Hippocampal formation (tissue), 2 donors: ENCODE data around the gene BLM.

Experiments
- DNase-seq, 2 donors: peaks; one replicate each; lab custom pipeline; 2025; lab: John Stamatoyannopoulos, UW

The BLM gene

DNA sequence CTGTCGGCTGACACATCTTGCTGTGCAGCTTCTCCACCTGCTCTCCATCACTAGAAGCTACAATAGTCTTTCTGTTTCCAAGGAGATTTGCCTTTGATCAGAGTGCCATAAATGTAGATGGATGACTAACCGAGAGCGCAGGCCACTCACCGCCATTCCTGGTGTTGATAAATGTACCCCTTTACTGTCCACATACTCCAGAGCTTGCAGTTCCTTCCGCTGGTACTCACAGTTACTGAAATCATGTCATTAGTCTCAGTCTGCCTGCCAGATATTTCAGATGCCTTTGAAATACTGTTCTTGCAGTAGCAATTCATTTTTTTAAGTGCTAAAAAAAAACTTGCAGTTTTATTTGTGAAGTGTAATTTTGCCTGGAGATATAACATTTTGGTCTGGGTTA, 72.3 kb downstream of the BLM start:
- no peak for DNase-seq

DNA sequence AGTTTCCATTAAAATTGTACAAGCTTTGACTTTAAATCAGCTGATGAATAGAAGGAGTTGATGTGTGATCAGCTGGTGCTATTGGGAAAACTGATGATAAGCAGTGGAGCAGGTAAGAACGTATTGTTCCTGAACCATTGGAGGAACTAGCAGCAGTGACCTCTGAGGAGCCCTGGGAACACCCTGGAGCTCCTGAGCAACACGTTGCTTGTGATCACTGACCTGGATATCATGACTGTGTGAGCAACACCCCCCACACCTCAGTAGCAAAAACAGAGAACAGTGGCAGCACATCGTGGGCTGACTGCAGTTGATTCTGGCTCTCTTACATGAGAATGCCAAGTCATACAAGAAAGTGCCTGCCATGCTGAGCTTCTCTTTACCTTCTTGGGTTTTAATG, 72.9 kb downstream of the BLM start:
- DNase-seq, result no peak

DNA sequence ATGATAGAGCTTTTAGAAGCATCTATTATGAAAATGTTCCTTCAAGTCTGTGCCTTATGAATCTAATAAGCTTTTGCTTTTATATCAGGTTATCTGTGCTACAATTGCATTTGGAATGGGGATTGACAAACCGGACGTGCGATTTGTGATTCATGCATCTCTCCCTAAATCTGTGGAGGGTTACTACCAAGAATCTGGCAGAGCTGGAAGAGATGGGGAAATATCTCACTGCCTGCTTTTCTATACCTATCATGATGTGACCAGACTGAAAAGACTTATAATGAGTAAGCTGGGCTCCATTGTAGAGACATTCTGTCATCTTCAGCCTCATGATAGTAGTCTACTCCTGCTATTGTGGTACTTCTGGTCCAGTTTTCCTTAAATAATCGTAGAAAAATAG, 73.4 kb downstream of the BLM start:
- no peak for DNase-seq

DNA sequence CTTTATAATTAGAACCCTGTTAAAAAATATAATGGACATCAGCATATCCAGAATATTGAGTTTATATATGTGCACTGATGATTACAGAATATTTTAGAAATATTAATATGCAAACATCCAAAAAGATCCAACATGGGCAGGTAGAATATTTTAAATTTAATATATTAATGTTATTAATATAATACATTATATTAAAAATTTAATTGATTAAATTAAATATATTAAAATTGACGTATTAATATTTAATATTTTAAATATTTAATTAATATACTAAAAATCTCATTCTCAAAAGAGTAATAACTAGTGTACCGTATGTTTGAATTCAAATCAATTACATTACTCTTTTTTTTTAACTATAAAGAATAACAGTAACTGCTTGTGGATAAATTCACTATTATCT, 77.4 kb downstream of the BLM start:
- DNase-seq, result no peak

DNA sequence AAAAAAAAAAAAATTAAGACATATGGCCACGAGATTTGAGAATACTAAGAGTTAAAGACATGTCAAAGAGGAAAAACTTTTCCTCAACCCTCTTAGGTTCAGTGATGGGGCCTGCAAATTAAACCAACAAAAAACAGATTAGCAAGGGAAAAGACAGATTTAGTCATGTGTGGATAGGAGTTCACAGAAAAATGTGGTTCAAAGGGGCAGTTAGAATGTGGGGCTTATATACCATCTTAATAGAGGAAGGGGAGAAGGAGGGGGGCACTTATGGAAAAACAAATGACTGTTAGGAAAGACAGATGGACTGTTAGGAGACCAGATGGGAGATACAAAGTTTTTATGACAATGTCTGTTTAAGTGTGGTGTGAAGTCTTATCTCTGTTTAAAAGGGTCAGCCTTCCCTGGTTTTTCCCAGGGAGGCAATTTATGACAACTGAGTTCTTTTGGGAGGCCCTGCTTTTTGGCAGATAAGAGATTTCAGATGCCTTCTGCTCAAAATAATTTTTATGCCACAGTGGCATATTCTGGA, 82.6 kb downstream of the BLM start:
- DNase-seq, result no peak

DNA sequence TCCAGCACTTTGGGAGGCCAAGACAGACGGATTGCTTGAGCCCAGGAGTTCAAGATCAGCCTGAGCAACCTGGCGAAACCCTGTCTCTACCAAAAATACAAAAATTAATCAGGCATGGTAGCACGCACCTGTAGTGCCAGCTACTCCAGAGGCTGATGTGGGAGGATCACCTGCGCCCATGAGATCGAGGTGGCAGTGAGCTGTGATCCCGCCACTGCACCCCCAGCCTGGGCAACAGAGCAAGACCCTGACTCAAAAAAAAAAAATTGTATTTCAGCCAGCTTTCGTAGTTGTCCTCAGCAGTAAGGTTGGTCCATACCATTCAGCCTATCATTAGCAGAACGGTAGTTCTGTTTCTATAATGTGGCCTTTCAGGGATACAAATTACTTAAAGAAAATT, 84.7 kb downstream of the BLM start:
- DNase-seq, result no peak

DNA sequence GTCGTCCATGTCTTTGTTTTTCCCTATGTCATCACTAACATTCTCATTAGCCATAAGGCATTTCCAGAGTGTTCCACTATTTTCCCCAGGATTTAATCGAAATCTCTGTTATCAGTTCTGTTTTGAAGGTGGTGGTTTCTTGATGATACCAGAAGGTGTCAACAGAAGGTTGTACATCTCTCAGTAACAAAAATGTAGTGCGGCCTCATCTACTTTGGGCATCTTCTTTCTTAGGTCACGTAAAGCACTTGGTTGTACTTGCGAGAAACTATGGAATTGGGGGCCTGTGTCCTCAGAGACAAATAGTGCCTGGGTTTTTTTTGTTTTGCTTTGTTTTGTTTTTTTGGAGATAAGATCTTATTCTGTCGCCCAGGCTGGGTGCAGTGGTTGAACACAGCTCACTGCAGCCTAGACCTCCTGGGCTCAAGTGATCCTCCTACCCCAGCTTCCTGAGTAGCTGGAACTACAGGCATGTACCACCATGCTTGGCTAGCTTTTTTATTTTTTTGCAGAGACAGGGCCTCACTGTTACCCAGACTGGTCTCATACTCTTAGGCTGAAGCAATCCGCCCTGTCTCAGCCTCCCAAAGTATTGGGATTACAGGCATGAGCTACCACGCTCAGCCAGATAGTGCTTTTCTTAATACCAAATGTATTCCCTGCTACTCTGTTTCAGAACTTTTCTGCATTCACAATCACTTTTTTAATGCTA, 90.1 kb downstream of the BLM start:
- DNase-seq, result no peak

DNA sequence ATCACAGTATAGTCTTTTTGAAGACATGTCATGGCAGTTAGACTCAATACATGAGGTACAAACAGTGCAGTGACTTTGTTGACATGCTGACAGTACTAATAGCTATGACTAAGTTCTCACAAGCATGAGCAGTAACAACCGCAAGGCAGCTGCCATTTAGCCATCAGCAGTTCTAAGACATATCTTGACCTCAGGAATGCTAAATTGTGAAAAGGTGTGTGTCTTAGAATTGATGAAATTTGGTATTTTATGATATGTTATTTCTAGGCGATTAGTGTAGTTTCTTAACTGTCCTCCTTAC, 90.6 kb downstream of the BLM start:
- no peak for DNase-seq

DNA sequence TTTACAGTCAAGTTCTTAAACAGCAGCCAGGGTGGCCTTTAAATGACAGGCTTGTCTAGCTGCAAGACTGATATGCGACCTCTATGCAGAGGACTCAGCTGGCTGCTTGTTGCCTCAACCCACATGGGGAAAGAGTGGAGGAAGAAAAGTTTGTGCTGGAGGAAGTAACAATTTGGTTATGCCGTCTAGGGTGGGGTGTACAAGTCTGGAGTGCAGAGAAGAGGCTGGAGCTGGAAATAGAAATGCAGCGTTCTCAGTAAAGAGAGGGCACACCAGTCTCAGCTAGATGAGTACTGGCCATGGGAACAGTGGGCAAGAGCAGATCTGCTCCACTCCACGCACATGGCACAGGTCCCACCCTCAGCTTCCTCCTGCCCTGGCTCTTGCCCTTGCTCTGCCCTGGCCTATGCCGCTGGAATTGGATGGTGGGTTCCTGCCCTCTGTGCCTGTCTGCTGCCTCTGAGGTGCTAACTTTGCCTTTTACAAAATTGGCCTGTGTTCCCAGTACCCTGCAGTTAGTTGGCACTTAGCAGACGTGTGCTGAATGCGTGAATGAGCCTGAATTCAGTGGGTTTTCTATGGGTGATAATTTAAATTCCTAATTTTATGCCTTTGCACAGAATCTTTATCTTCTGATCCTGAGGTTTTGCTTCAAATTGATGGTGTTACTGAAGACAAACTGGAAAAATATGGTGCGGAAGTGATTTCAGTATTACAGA, 91.5 kb downstream of the BLM start:
- DNase-seq, result no peak

DNA sequence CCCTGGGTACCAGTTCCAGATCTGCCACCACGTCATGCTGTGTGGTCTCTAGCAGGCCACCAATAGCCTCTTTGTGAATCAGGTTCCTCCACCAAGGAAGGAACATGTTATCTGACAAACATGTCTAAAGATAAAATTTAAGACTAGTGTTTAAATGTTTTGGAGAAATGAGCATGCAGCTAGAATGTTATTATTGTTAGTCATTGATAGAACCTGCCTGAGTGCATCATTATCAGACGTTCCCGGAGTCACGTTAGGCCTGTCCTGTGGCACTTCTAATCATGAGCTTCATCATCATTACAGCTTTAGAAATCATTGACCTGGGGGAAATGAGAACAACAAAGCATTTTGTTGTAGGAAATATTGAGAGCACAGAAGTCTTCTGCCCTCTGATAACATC, 92.4 kb downstream of the BLM start:
- no peak for DNase-seq

DNA sequence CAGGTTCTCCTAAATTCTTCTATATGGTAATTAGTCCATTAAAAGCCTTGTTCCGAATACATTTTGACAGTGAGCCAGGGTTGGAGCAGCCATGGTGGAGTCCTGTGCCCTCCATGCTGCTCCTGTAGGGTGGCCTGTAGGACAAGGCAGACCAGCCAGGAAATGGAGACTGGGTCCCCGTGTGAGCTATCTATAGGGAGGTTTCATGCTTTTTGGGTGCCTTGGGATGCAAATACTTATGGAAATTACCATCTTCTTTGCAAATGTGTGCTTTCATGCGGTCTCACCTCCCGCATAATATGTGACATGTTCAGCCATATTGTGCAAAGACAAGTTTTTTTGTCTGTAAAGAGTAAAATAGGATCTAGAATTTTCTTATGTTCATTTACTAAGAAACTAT, 93.2 kb downstream of the BLM start:
- no peak for DNase-seq

DNA sequence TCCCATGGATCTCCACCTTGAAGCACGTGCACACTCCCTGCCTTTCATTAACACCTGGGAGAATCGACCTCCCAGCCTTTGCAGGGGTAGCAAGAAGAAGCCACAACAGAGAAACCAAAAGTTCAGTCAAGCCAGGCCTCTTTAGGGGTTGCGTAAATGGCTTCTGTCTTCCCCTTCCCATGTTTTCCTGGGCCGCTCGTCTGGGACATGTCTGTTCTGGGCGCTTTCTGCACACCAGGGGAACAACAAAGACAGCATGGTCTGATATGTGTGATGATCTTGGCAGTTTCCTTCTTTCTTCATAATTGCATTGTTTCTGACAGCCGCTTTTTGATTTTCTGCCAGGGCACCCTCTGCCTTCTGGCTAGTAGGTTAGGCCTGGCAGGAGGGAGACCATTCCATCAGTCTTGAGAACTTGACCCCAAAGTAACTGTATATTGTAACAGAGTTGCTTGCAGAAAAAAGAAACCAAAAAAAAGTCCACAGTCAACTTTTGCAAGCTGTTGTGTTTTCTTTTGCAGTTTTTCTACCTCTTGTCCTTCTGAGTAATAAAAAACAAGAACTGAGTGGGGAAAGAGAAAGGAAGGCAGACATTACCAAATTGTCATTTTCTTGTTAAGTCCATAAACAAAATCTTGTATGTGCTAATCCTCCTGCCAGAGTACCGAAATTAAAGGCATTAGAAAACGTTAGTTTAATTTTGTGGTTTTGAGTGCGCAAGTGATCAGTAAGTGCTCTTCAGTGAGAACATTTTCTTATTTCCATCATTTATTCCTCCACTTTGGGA, 95.2 kb downstream of the BLM start:
- no peak for DNase-seq

DNA sequence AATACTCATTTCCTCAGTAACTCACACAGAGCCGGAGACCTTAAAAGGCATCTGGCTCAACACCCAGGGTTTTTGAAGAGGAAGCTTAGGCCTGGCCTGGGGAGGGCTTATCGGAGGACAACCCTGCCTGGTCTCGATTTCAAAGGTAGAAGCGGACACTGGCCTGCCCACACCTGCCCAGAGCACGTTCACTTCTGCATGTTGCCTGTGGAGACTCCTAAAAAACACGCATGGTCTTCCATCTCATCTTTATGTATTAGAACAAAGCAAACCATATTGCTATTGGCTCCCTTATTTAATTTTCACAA, 95.8 kb downstream of the BLM start:
- no peak for DNase-seq

DNA sequence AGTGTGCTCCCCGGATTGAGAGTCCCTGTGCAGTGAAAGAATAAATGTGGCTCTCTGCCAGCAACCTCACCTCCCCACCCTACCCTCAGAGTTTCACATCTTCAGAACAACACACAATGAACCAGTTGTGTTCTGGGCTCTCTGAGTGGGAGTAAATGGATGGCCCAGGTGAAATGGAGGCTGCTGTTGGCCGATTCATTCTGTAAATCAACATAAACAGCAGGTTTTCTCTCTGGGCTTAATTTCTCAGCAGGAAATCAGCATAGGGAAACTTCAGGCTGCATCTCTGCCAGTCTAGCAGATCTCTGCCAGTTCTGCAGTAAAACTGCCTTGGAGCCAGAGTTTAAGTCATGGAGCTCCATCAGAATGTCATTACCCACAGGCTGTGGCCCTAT, 96.6 kb downstream of the BLM start:
- no peak for DNase-seq

DNA sequence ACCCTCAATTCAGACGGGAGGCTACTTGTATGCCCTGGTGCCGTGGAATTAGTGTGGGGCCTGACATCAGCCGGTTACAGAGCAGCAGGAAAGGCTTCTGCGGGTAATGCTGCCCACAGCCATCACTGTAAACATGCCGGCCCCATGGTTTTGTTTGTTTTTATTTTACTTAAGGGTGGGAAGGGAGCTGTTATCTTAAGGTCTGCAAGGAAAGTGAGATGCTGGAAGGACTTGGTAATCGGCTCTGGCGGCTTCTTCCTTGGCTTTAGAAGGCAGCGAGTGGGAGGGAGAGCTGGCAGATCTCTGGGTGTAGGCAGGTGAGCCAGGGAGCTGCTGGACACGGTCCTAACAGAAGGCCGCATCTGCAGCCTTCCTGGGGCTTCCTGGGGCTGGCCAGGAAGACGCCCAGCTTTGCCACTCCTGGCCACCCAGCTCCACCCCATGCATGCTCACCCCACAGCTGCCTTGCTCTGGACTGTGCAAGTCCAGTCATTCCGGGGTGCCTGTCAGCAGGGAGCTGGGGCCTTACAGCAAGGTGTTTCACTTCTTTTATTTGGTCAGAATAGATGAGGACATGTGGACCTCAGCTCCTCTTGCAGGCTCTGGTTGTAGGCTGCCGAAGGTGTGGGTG, 97.2 kb downstream of the BLM start:
- DNase-seq, result no peak

DNA sequence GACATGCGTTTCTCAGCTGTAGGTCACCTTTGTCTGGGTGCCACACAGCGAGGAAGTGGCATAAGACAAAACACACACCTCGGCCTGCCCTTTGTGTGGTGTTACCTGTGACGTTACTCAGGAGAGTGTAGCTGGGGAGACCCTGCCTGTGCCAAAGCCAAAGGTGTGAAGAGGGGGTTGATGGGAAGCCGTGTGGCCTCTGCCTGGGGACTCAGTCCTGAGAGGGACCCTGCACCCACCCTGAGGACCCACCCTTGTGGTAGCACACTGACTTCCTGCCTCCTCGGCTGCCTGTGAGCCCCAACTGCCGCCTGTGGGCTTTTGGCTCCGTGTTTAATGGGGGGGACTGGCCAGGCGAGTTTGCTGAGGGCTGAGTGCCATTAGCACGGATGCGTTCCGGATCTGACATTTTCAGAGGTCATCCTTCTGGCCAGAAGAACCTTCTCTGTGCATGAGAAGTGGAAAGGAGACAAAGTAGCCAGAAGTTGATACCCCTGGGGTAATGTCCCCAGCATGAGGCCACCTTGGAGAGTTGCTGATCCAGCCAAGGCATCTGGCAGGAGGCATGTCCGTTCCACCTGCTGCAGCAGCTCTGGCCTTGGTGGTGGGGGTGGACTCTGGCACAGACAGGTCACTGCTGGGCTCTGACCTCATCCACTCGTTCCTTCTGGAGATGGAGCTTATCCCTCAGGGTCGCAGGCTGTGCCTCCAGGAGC, 99.4 kb downstream of the BLM start:
- DNase-seq, result no peak

DNA sequence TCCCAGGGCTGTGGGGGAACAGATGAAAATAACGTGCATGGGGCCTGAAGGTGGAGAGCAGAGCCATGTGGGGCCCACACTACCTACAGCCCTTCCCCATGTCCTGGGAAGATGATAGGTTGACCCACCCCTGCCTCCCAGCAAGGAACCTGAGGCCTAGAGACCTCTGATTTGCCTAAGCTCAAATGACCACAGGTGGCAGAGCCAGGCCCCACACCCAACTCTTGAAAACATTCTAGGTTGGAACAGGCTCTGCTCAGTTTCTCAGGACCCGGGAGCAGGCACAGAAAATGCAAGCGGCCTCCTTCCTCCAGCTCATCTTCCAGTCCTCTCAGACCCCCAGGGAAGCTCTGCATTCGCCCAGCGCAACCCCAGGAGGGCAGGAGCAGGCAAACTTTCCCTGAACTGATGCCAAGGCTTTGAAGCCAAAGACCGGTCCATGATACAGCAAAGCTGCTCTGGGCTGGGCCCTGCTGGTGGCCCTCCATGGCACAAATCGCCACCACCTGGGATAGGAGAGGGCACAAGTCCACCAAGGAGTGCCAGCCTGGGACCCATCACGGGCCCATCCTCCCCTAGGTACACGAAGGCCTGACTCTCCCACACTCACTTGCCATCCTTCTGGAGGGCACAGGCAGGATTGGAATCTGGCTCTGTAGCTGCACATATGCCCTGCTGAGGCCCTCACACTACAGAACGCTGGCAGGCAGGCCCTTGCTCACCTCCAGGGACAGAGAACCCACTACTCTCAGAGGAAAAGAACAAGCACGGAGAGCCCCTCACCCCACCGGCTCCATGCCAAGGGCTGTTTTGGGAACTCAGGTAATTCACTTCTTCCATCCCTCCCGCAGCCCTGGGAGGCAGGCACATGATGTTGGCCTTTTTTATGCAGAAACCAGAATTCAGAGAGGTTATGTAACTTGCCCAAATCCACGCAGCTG, 100.2 kb downstream of the BLM start:
- no peak for DNase-seq

DNA sequence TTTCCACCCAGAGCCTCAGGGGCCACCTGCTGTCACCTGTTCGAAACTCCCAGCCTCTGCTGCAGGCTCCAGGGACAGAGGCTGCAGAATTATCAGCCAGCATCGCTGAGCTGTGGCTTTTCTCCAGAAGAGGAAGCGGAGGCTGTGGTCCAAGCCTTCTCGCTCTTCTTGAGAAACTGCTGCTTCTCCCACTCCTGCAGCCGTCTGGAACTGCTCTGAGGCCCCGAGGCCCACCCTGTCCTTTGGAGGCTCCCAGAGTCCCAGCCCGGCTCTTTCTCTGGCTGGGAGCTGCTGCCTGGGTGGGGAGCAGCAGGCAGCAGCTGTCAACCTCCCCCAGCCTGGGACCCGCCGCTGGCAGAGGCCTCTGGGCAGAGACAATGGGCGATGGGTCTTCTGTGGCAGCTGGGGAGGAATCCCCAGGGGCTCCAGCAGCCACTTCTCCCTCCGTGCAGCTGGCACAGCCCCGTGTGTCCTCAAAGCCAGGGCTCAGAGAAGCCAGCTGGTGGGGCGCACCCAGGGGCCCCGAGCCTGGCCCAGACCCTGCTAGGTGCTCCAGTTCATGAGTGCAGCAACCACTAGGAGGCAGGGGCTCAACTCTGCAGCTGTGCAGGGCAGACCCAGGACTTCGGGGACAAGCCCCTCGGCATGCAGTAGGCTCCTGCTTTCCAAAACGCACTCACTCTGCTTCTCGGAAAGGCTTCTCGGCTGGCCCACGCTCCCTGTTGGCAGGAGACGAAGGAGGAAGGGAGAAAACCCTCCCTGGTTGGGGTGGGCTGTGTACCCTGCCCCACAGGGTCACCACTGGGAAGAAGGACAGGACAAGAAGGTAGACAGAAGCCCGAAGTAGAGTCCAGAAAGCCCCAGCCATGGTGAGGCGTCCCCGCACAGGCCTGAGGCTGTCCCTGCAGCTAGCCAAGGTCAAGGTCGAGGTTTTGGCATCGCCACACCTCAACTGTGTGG, 101.4 kb downstream of the BLM start:
- no peak for DNase-seq

DNA sequence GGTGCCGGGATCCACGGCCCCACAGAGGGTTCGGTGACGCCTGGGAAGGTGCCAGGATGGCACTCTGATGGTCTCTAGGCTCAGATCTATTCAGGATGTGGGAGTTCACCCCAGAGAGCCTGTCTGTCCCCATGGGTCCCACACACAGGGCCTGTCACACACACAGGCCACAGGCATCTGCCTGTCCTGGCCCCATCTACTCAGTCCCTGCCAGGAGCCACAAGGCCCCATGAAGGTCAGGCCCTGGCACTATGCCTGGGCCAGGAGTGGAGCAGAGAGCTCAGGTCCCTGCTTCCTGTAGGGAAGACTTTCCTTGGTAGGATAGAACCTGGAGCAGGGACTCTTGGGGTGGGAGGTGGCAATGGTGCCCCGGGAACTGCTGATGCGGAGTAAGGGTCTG, 102.2 kb downstream of the BLM start:
- DNase-seq, result no peak

DNA sequence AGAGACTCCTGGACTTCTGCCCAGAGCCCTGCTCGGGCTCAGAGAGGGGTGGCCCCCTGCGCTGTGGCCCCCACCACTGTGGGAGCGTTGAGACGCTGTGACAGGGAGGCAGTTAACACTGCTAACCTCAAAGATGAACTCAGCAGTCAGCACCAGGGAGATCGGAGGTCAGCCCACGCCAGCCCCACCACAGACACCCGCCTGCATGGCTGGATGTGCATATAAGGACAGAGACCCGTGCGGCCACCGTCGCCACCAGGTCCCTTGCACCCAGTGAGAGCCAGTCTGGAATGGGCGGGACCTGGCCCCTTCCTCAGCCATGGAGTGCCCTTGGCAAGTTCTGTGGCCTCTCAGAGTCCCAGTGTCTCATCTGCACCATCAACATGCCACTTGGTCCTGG, 102.7 kb downstream of the BLM start:
- DNase-seq, result no peak
